WTC11 (cell line): ENCODE data around the gene SMCP. TPM values are rescaled to one million over a fixed set of nuclear protein-coding genes. Genes with fewer than 3 reads are reported as not detected.

Experiments used
- ATAC-seq: fragments of 200-7000 bp; cut with Tn5 transposase; 2 replicates; pipeline ENCODE4 v1.10.0; 2021; ENCODE audit warnings: mild to moderate bottlenecking, moderate library complexity
- CTCF ChIA-PET: fragments of 300-600 bp; sonication (Branson Sonifier 250); formaldehyde crosslinking; loops from one replicate; lab custom pipeline; 2021; ENCODE audit warnings: antibody characterized with exemption; lab: Charles Lee
- POLR2A ChIA-PET: fragments of 350-600 bp; sonication (Branson Sonifier 250); formaldehyde crosslinking; loops from one replicate; lab custom pipeline; 2021; ENCODE audit warnings: antibody characterized with exemption; lab: Charles Lee
- DNase-seq: peaks from one replicate; pipeline ENCODE4 v3.0.0; 2021; ENCODE audit warnings: low spot score
- H3K27ac Mint-ChIP-seq: 2 replicates; pipeline ENCODE4 v1.8.0; 2021; ENCODE audit warnings: mixed read lengths
- H3K27me3 Mint-ChIP-seq: 2 replicates; pipeline ENCODE4 v1.8.0; 2021; ENCODE audit warnings: low read depth, mild to moderate bottlenecking, moderate library complexity, mixed read lengths
- H3K36me3 Mint-ChIP-seq: 2 replicates; pipeline ENCODE4 v1.8.0; 2021; ENCODE audit warnings: mixed read lengths
- H3K4me1 Mint-ChIP-seq: 2 replicates; pipeline ENCODE4 v1.8.0; 2022; ENCODE audit warnings: mixed read lengths
- H3K4me3 Mint-ChIP-seq: 2 replicates; pipeline ENCODE4 v1.8.0; 2021; ENCODE audit warnings: mild to moderate bottlenecking, moderate library complexity, mixed read lengths
- H3K9me3 Mint-ChIP-seq: 2 replicates; pipeline ENCODE4 v1.8.0; 2021; ENCODE audit warnings: mixed read lengths
- ARID4B ChIP-seq: sonication (generic); formaldehyde crosslinking; IDR thresholded peaks from 2 replicates; pipeline ENCODE4 v1.8.0; 2023; ENCODE audit warnings: missing genetic modification reagents, mild to moderate bottlenecking, borderline replicate concordance
- CBFB ChIP-seq: sonication (generic); formaldehyde crosslinking; IDR thresholded peaks from 2 replicates; pipeline ENCODE4 v1.8.1; 2022; ENCODE audit warnings: mild to moderate bottlenecking, low read depth, missing genetic modification reagents
- CTCF ChIP-seq: fragments of 200-600 bp; IDR thresholded peaks from 2 replicates; pipeline ENCODE4 v1.8.0; 2022; ENCODE audit warnings: antibody characterized with exemption
- E2F4 ChIP-seq: sonication (generic); formaldehyde crosslinking; IDR thresholded peaks from 2 replicates; pipeline ENCODE4 v1.8.1; 2022; ENCODE audit warnings: low read depth, mild to moderate bottlenecking, moderate library complexity, missing genetic modification reagents, borderline replicate concordance
- KAT7 ChIP-seq: sonication (generic); formaldehyde crosslinking; IDR thresholded peaks from 2 replicates; pipeline ENCODE4 v1.8.1; 2023; ENCODE audit warnings: missing genetic modification reagents, mild to moderate bottlenecking, borderline replicate concordance
- MAX ChIP-seq: sonication (generic); formaldehyde crosslinking; IDR thresholded peaks from 2 replicates; pipeline ENCODE4 v1.8.0; 2022; ENCODE audit warnings: mild to moderate bottlenecking, missing genetic modification reagents
- MLX ChIP-seq: sonication (generic); formaldehyde crosslinking; IDR thresholded peaks from 2 replicates; pipeline ENCODE4 v1.8.1; 2023; ENCODE audit warnings: mild to moderate bottlenecking, missing genetic modification reagents, moderate library complexity
- MXD4 ChIP-seq: fragments of 250-450 bp; sonication (Bioruptor Pico); IDR thresholded peaks from 2 replicates; pipeline ENCODE4 v1.8.0; 2021; ENCODE audit warnings: mild to moderate bottlenecking, moderate library complexity, borderline replicate concordance
- MYBL2 ChIP-seq: sonication (generic); formaldehyde crosslinking; IDR thresholded peaks from 2 replicates; pipeline ENCODE4 v1.8.1; 2023; ENCODE audit warnings: mild to moderate bottlenecking, moderate library complexity, missing genetic modification reagents
- TEAD4 ChIP-seq: sonication (generic); formaldehyde crosslinking; IDR thresholded peaks from 2 replicates; pipeline ENCODE4 v1.8.0; 2022; ENCODE audit warnings: mild to moderate bottlenecking, missing genetic modification reagents
- USF1 ChIP-seq: sonication (generic); formaldehyde crosslinking; IDR thresholded peaks from 2 replicates; pipeline ENCODE4 v1.8.0; 2022; ENCODE audit warnings: mild to moderate bottlenecking, missing genetic modification reagents
- ZMAT4 ChIP-seq: fragments of 250-450 bp; sonication (Bioruptor Pico); IDR thresholded peaks from 2 replicates; pipeline ENCODE4 v1.9.0; 2021; ENCODE audit warnings: mild to moderate bottlenecking
- ZNF219 ChIP-seq: sonication (generic); formaldehyde crosslinking; IDR thresholded peaks from 2 replicates; pipeline ENCODE4 v1.8.0; 2023; ENCODE audit warnings: missing genetic modification reagents, mild to moderate bottlenecking, borderline replicate concordance
- ZNF232 ChIP-seq: sonication (generic); formaldehyde crosslinking; IDR thresholded peaks from 2 replicates; pipeline ENCODE4 v1.8.0; 2022; ENCODE audit warnings: mild to moderate bottlenecking, missing genetic modification reagents
- ZNF263 ChIP-seq: sonication (generic); formaldehyde crosslinking; IDR thresholded peaks from 2 replicates; pipeline ENCODE4 v1.8.1; 2022; ENCODE audit warnings: low read depth, mild to moderate bottlenecking, moderate library complexity, missing genetic modification reagents
- ZNF317 ChIP-seq: sonication (generic); formaldehyde crosslinking; IDR thresholded peaks from 2 replicates; pipeline ENCODE4 v1.8.1; 2023; ENCODE audit warnings: low read depth, mild to moderate bottlenecking, moderate library complexity, missing genetic modification reagents, borderline replicate concordance
- ZNF416 ChIP-seq: fragments of 250-450 bp; sonication (Bioruptor Pico); IDR thresholded peaks from 2 replicates; pipeline ENCODE4 v1.9.0; 2021; ENCODE audit warnings: mild to moderate bottlenecking, inconsistent platforms
- ZNF423 ChIP-seq: fragments of 250-450 bp; sonication (Bioruptor Pico); IDR thresholded peaks from 2 replicates; pipeline ENCODE4 v2.1.2; 2022; ENCODE audit warnings: mild to moderate bottlenecking, moderate library complexity
- ZNF532 ChIP-seq: fragments of 250-450 bp; sonication (Bioruptor Pico); IDR thresholded peaks from 2 replicates; pipeline ENCODE4 v1.9.0; 2021; ENCODE audit warnings: mild to moderate bottlenecking, borderline replicate concordance
- ZNF671 ChIP-seq: fragments of 250-450 bp; sonication (Bioruptor Pico); IDR thresholded peaks from 2 replicates; pipeline ENCODE4 v1.8.0; 2021; ENCODE audit warnings: mild to moderate bottlenecking
- total RNA-seq: library from RNA; stranded (reverse); gene quantifications from 3 replicates; pipeline ENCODE4 v1.2.3, GENCODE V29; 2021

Gene SMCP
- total RNA-seq, 1 experiment from 2014 or later: not detected

GRCh38 chr1:152860129-152860528 is 18.0 kb upstream of the SMCP start:
- no peaks in the 10 kb centered on the region for H3K4me1 Mint-ChIP-seq
- TF ChIP-seq MAX (no peak), ZNF232 (CRISPR knock-in tag) (no peak)
- H3K9me3 Mint-ChIP-seq: peaks cover 82% of the 10 kb centered on the region
- no peak overlapping the region for H3K4me3 Mint-ChIP-seq
- peaks cover 60% of the 10 kb centered on the region for H3K36me3 Mint-ChIP-seq
- no peak overlapping the region for H3K27ac Mint-ChIP-seq
- DNase-seq: no peak
- CTCF ChIA-PET: no interaction called here
- POLR2A ChIA-PET: no interaction called here
- peaks cover 10% of the 10 kb centered on the region; the same call in 1 of the 2 replicates for H3K27me3 Mint-ChIP-seq
- ATAC-seq: no peak

GRCh38 chr1:152861374-152861773 is 16.7 kb upstream of the SMCP start:
- TF ChIP-seq ZMAT4 (CRISPR knock-in tag) (no peak), ZNF416 (CRISPR knock-in tag) (no peak), MXD4 (CRISPR knock-in tag) (no peak), CBFB (CRISPR knock-in tag) (no peak), MLX (CRISPR knock-in tag) (no peak), KAT7 (CRISPR knock-in tag) (no peak), E2F4 (CRISPR knock-in tag) (no peak), ARID4B (no peak), ZNF423 (CRISPR knock-in tag) (no peak), ZNF263 (CRISPR knock-in tag) (no peak), ZNF232 (CRISPR knock-in tag) (no peak), ZNF532 (no peak), TEAD4 (no peak), ZNF671 (CRISPR knock-in tag) (no peak), USF1 (no peak), ZNF317 (no peak), ZNF219 (no peak), MYBL2 (CRISPR knock-in tag) (no peak), CTCF (no peak)
- CTCF ChIA-PET: interaction anchor here (0.6 kb wide), 1 partner anchor 8 kb away, joined by 3 read pairs; no protein-coding TSS in a partner anchor

More at GRCh38 chr1:152861374-152861773, 16.7 kb upstream of the SMCP start:
- Mint-ChIP-seq H3K27ac (no peak overlapping the region), H3K9me3 (peaks cover 70% of the 10 kb centered on the region), H3K4me1 (no peaks in the 10 kb centered on the region), H3K36me3 (peaks cover 50% of the 10 kb centered on the region), H3K27me3 (peaks cover 10% of the 10 kb centered on the region; the same call in 1 of the 2 replicates), H3K4me3 (no peak overlapping the region)
- ATAC-seq: no peak
- DNase-seq: no peak
- POLR2A ChIA-PET: no interaction called here
